ENCODE measurements around the gene FOXL3. TPM values are rescaled to one million over a fixed set of nuclear protein-coding genes. Genes with fewer than 3 reads are reported as not detected.
"Not testable (repeated sequence)": the region's sequence is repeated elsewhere in the genome, so short reads cannot be mapped to it uniquely, and the experiment has no call there.

The FOXL3 gene
- total RNA-seq, 4 donors from 2014 or later, result not detected

DNA sequence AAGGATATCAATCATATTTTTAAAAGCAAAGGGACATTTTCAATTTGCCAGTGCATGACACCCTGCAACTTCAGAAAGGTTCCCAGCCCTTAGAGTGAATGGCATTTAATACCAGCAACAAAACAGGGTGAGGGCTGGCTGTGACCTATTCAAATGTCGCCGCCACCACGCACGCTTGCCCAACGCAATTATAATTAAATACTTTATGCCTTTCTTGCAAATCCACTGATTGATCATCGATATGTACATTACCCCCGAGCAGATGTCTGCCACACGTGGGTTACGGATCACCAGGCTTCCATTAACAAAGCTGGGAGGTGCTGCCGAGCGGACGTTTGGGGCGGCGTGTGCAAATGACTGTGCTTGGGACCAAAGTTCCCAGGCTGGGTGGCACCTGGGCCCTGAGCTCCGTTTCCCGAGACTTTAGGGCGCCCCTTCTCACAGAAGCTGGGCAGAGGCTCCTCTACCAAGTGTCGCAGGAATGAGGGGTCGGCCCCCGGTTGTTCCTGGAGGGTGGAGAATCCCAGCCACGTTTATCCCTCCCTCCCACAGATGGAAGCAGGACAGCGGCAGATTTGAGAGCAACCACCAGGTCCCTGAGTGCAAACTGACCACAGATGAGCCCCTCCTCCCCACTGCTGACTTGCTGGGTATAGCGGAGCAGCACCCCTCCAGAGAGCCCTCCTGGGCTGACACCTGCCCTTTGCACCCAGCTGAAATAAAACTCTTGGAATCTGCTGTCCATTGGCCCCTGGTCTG lies 3.9 kb downstream of the FOXL3 start:
- Histone ChIP-seq H3K9me3 (no peaks in the 10 kb centered on the region), H3K27me3 (peaks cover 12 to 28% of the 10 kb centered on the region in 2 donors), H3K4me3 (no peak overlapping the region), H3K4me1 (no peaks in the 10 kb centered on the region), H3K36me3 (no peaks in the 10 kb centered on the region), H3K27ac (no peak overlapping the region)
- DNase-seq, result no peak
- intact Hi-C loops (cut with DNase I; ENCODE audit: low total_unique reads), result no loop called here
- TF ChIP-seq, protein P1, sequence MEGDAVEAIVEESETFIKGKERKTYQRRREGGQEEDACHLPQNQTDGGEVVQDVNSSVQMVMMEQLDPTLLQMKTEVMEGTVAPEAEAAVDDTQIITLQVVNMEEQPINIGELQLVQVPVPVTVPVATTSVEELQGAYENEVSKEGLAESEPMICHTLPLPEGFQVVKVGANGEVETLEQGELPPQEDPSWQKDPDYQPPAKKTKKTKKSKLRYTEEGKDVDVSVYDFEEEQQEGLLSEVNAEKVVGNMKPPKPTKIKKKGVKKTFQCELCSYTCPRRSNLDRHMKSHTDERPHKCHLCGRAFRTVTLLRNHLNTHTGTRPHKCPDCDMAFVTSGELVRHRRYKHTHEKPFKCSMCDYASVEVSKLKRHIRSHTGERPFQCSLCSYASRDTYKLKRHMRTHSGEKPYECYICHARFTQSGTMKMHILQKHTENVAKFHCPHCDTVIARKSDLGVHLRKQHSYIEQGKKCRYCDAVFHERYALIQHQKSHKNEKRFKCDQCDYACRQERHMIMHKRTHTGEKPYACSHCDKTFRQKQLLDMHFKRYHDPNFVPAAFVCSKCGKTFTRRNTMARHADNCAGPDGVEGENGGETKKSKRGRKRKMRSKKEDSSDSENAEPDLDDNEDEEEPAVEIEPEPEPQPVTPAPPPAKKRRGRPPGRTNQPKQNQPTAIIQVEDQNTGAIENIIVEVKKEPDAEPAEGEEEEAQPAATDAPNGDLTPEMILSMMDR (IDR thresholded peaks at IDR 0.05), result no peak
- no peak for TF ChIP-seq POLR2A (IDR thresholded peaks at IDR 0.05)

DNA sequence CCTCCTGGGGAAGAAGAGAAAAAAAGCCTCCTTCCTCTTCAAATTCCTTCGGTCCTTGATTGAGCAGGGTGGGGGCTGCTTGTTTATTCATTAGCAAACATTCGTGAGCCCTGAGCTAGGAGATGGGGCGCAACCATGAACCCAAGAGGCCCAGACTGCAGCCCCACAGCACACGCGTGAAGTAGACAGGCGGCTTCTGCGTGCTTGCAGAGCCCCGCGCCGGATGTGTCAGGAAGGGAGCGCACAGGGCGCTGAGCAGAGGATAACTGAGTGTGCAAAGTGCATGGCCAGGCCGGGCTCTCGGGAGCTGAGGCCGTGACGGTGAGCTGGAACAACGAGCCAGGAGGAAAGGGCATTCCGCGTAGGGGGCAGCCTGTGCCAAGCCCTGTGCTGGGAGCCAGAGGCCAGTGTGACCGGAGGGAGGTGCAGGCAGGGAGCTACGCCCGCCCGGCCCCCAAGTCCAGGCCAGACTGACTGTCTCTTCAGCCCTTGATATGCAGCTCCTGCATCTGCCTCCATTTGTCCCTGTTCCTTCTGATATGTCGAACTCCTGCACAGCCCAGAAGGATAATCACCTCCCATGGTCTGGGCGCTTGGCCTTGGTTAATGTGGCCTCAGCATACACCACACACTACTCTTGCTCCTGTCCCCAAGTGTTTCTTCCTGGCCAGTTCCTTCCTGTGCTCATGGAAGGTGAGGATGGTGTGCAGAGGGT lies 4.6 kb downstream of the FOXL3 start:
- Histone ChIP-seq H3K36me3 (no peaks in the 10 kb centered on the region), H3K9me3 (no peaks in the 10 kb centered on the region), H3K4me3 (no peak overlapping the region), H3K4me1 (no peaks in the 10 kb centered on the region), H3K27ac (no peak overlapping the region), H3K27me3 (peaks cover 8 to 28% of the 10 kb centered on the region in 2 donors)
- TF ChIP-seq, protein P1 (IDR thresholded peaks at IDR 0.05), result no peak
- no peak for TF ChIP-seq POLR2A (IDR thresholded peaks at IDR 0.05)
- intact Hi-C loops (cut with DNase I; ENCODE audit: low total_unique reads), result no loop called here
- no peak for DNase-seq

DNA sequence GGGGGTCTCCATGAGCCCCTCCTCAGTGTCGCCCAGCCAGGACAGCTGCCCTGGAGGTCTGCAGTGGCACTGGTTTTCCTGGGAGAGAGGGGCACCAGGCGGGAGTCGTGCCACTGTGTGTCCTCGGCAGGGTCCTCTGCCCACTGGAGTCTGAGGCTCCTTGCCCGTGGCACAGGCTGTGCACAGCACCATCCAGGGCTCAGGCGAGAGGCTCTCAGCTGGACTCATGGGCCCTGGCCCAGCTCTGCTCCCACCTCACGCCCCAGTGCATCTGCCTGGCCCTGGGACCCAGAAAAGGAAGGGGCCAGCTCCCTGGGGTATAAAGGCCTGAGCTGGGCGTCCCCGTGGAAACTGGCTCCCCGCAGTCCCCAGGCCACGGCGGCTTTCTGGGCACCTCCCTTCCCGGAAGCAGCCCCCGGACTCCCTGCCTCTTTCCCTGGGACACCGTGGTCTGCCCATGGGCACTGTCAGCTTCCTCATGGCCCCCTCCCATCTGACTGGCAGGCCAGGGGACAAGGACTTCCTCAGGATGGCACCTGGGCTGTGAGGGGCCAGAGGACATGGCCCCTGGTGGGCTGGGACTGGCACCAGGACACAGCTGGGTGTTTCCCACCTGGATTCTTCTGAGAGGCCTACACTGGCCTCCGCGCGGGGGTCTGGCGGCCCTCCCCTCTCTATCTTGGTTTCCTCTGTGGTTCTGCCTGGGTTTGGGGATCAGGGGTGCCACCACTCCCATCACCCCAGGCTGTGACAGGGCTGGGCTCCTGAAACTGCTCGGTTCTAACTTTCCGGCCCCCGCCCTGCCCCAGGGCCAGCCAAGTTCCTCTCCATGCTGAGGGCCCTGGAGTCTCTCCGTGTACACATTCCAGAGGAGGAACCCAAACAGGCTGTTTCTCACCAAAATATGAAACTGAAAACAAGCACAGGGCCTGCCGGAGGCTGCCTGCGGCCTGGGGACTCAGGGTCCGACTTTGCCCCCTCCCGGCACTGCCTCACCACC lies 5.5 kb downstream of the FOXL3 start:
- Histone ChIP-seq H3K36me3 (no peaks in the 10 kb centered on the region), H3K27ac (no peak overlapping the region), H3K27me3 (peaks cover under 1 to 20% of the 10 kb centered on the region in 2 donors), H3K4me1 (no peaks in the 10 kb centered on the region), H3K4me3 (no peak overlapping the region), H3K9me3 (no peaks in the 10 kb centered on the region)
- intact Hi-C loops (cut with DNase I; ENCODE audit: low total_unique reads), result no loop called here
- no peak for TF ChIP-seq POLR2A (IDR thresholded peaks at IDR 0.05)
- TF ChIP-seq, protein P1 (IDR thresholded peaks at IDR 0.05), result no peak
- DNase-seq, result no peak

DNA sequence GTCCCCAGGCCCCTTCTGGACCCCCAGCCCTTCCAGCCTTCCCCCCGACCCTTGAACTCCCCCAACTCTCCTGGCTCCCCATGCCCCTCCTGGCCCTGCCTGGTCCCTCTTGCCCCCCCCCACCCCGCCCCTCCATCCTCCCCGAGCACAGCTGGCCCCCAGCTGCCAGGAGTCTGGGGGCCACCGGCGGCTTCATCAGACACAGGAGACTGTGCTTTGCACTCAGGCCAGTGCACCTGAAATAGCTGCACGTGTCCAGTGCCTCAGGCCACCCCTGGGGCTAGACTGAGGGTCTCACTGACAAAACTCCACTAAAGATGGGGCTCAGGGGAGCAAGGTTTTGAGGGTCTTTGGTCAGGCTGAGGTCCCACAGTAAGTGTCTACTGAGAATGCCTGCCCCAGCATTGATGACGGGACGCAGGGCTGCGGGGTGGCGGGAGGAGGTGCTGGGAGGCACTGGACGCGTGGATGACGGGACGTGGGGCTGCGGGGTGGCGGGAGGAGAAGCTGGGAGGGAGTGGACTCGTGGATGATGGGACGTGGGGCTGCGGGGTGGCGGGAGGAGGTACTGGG lies 6.5 kb downstream of the FOXL3 start:
- H3K27ac ChIP-seq, result no peak overlapping the region
- intact Hi-C loops (cut with DNase I; ENCODE audit: low total_unique reads), result no loop called here
- H3K9me3 ChIP-seq, result no peaks in the 10 kb centered on the region
- no peaks in the 10 kb centered on the region for H3K36me3 ChIP-seq
- H3K4me1 ChIP-seq, result no peaks in the 10 kb centered on the region
- no peak overlapping the region for H3K4me3 ChIP-seq
- TF ChIP-seq, protein P1 (IDR thresholded peaks at IDR 0.05), result no peak
- no peak for TF ChIP-seq POLR2A (IDR thresholded peaks at IDR 0.05)
- peaks cover 0 to 16% of the 10 kb centered on the region in 2 donors for H3K27me3 ChIP-seq
- peak in 1 of 2 donors; percentile 4 for DNase-seq

DNA sequence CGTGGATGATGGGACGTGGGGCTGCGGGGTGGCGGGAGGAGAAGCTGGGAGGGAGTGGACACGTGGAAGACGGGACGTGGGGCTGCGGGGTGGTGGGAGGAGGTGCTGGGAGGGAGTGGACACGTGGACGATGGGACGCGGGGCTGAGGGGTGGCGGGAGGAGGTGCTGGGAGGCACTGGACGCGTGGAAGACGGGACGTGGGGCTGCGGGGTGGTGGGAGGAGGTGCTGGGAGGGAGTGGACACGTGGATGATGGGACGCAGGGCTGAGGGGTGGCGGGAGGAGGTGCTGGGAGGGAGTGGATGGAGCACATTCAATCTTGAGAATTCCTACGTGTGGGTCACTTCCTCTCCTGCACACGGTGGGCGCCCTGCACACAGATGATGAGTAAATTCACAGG lies 7.2 kb downstream of the FOXL3 start:
- H3K27ac ChIP-seq; H3K27me3 ChIP-seq; H3K9me3 ChIP-seq; H3K4me1 ChIP-seq; H3K36me3 ChIP-seq; DNase-seq; intact Hi-C loops (cut with DNase I; ENCODE audit: low total_unique reads); H3K4me3 ChIP-seq: not testable (repeated sequence)

Measured in uterus (tissue), 4 donors.